B cell (primary cell): ENCODE measurements around the gene MOB3A. TPM values are rescaled to one million over a fixed set of nuclear protein-coding genes. Genes with fewer than 3 reads are reported as not detected.
"Not testable (repeated sequence)": the region's sequence is repeated elsewhere in the genome, so short reads cannot be mapped to it uniquely, and the experiment has no call there.

ENCODE experiments used
- ATAC-seq: fragments of 200-7000 bp; cut with Tn5 transposase; one replicate; pipeline ENCODE4 v1.10.0; 2021; ENCODE audit warnings: low read depth, mild to moderate bottlenecking, moderate number of reproducible peaks, moderate library complexity
- CTCF ChIA-PET: fragments of 350-600 bp; sonication (Branson Sonifier 250); formaldehyde crosslinking; loops from one replicate; lab custom pipeline; 2021; ENCODE audit warnings: antibody characterized with exemption, inconsistent platforms; lab: Charles Lee
- POLR2A ChIA-PET: fragments of 350-600 bp; sonication (Branson Sonifier 250); formaldehyde crosslinking; loops from one replicate; lab custom pipeline; 2021; ENCODE audit warnings: antibody characterized with exemption; lab: Charles Lee
- DNase-seq: peaks from one replicate; pipeline ENCODE4 v3.0.0; 2013
- H2AFZ ChIP-seq: 2 replicates; pipeline ENCODE4 v1.6.1; 2012; ENCODE audit warnings: mild to moderate bottlenecking, low read depth, low read length; ENCODE audit not compliant: insufficient read depth, poor library complexity, severe bottlenecking
- H3K27ac ChIP-seq, 2 donors: 1 replicate in 1 of 2; 2 replicates in 1 of 2; pipeline ENCODE4 v1.5.1; 2012 to 2013; ENCODE audit warnings: low read length in 2 of 2, mild to moderate bottlenecking in 2 of 2, moderate library complexity in 1 of 2
- H3K27me3 ChIP-seq, 4 experiments: fragments of 200-600 bp in 1 of 4; sonication (generic) in 1 of 4; replicated peaks in 1 of 4; 1 replicate in 2 of 4; 2 replicates in 2 of 4; pipeline versions ENCODE4 v1.6.1 to v1.7.0; 2013 to 2016; ENCODE audit warnings: low read length in 3 of 4, mild to moderate bottlenecking in 2 of 4, mixed read lengths in 1 of 4, moderate library complexity in 1 of 4; ENCODE audit not compliant: insufficient read depth in 4 of 4, control insufficient read depth in 3 of 4; ENCODE audit errors: control extremely low read depth in 1 of 4
- H3K36me3 ChIP-seq, 2 experiments: replicated peaks in 1 of 2; 1 replicate in 1 of 2; 2 replicates in 1 of 2; pipeline versions ENCODE4 v1.6.1 to v1.7.1; 2013; ENCODE audit warnings: low read length in 1 of 2; ENCODE audit not compliant: insufficient read depth in 2 of 2, control insufficient read depth in 1 of 2; ENCODE audit errors: control extremely low read depth in 1 of 2, extremely low read depth in 1 of 2
- H3K4me1 ChIP-seq, 2 donors: fragments of 200-600 bp in 1 of 2; sonication (generic) in 1 of 2; 1 replicate in 1 of 2; 2 replicates in 1 of 2; pipeline versions ENCODE4 v1.5.1 to v1.6.1; 2013 to 2017; ENCODE audit warnings: low read length in 2 of 2; ENCODE audit not compliant: control insufficient read depth in 2 of 2, insufficient read depth in 2 of 2
- H3K4me2 ChIP-seq: replicated peaks from 2 replicates; pipeline ENCODE3; 2012; ENCODE audit warnings: mild to moderate bottlenecking, low read depth, low read length; ENCODE audit not compliant: poor library complexity, severe bottlenecking
- H3K4me3 ChIP-seq, 5 experiments: fragments of 200-600 bp in 1 of 5; sonication (generic) in 1 of 5; 1 replicate in 3 of 5; 2 replicates in 2 of 5; pipeline versions ENCODE4 v1.5.1 to v1.7.0; 2011 to 2016; ENCODE audit warnings: low read length in 4 of 5, mild to moderate bottlenecking in 4 of 5, low read depth in 2 of 5, control low read depth in 1 of 5, moderate library complexity in 1 of 5; ENCODE audit not compliant: insufficient read depth in 1 of 5; ENCODE audit errors: control extremely low read depth in 1 of 5, extremely low read depth in 1 of 5
- H3K79me2 ChIP-seq: fragments of 200-600 bp; sonication (generic); one replicate; pipeline ENCODE4 v1.6.0; 2016; ENCODE audit warnings: low read length; ENCODE audit not compliant: control insufficient read depth, insufficient read depth
- H3K9ac ChIP-seq: fragments of 200-600 bp; sonication (generic); 2 replicates; pipeline ENCODE4 v1.6.1; 2017; ENCODE audit warnings: mild to moderate bottlenecking, low read length, moderate library complexity
- H3K9me3 ChIP-seq, 3 donors: one replicate each; pipeline versions ENCODE4 v1.6.1 to v1.7.1; 2013; ENCODE audit warnings: low read length in 2 of 3; ENCODE audit not compliant: control insufficient read depth in 2 of 3, insufficient read depth in 1 of 3; ENCODE audit errors: control extremely low read depth in 1 of 3
- H4K20me1 ChIP-seq: 2 replicates; pipeline ENCODE4 v1.6.0; 2012; ENCODE audit warnings: mild to moderate bottlenecking, low read length; ENCODE audit not compliant: insufficient read depth, control insufficient read depth, poor library complexity, severe bottlenecking
- H3K27ac Mint-ChIP-seq: one replicate; pipeline ENCODE4 v1.8.0; 2021; ENCODE audit warnings: mixed read lengths
- H3K27me3 Mint-ChIP-seq: one replicate; pipeline ENCODE4 v1.8.0; 2021; ENCODE audit warnings: mixed read lengths
- H3K4me1 Mint-ChIP-seq: one replicate; pipeline ENCODE4 v1.8.0; 2021; ENCODE audit warnings: mixed read lengths
- H3K4me3 Mint-ChIP-seq: one replicate; pipeline ENCODE4 v1.8.0; 2021; ENCODE audit warnings: mixed read lengths
- H3K9me3 Mint-ChIP-seq: one replicate; pipeline ENCODE4 v1.8.0; 2022; ENCODE audit warnings: mixed read lengths; ENCODE audit not compliant: insufficient read depth
- EZH2 ChIP-seq: IDR thresholded peaks from 2 replicates; pipeline ENCODE4 v1.6.1; 2012; ENCODE audit warnings: borderline replicate concordance, low read depth, mild to moderate bottlenecking, moderate library complexity, low read length; ENCODE audit not compliant: insufficient read depth, poor library complexity, severe bottlenecking
- WGBS: methylation state at CpG from one replicate; pipeline ENCODE4 v1.1.5; 2013; ENCODE audit warnings: missing lambda C conversion rate; ENCODE audit not compliant: insufficient coverage; 5-methylcytosine and 5-hydroxymethylcytosine counted together
- intact Hi-C: fragments of 100-400 bp; cut with micrococcal nuclease; formaldehyde crosslinking; loops from one replicate; pipeline ENCODE4 v1.10.0; 2022
- polyA plus RNA-seq: library from polyadenylated mRNA; depleted of rRNA; stranded (reverse); fragments of >200 nt; gene quantifications from 2 replicates; pipeline ENCODE4 v1.2.3, GENCODE V29; 2012
- total RNA-seq, 2 donors: library from RNA; stranded (reverse); fragments of 120-200 nt in 1 of 2; gene quantifications; 1 replicate in 1 of 2; 2 replicates in 1 of 2; pipeline versions ENCODE4 v1.2.3 to v1.2.4, GENCODE V29; 2013 to 2022
- TF ChIP-seq, protein P1 (sequence below): fragments of 200-600 bp; IDR thresholded peaks from one replicate; pipeline ENCODE4 v1.8.0; 2022; ENCODE audit warnings: antibody characterized with exemption, mild to moderate bottlenecking

MOB3A gene
- total and polyA plus RNA-seq, 2 donors (not counting 1 experiment from before 2014, with no cell fraction given) = 190 to 228 TPM

DNA sequence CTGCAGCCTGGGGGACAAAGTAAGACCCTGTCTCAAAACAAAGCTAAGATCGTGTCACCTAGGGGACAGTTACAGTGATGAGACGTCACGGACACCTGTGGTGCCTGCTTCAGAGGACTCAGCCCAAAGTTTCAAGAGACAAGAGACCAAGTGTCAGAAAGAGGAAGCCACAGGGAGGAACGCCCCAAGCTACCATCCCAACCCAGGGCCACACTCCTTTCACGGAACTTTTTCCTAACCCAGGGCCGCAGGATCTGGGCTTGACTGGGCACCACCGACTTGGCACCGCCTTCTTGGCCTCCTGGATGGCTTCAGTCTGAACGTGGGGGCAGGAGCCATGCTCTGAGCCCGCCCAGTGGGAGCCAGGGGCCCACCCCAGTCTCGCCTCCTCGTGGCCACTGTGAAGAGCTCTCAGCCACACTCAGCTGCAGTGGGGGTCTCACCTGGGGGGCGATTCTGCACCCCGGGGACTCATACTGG lies 8.5 kb downstream of the MOB3A start:
- peaks cover 0 to 6% of the 10 kb centered on the region in 2 experiments for H3K36me3 ChIP-seq
- H3K9ac ChIP-seq = peak overlapping the region; percentile 71
- DNase-seq = peak; percentile 92
- no peak overlapping the region for H2AFZ ChIP-seq
- peak; percentile 20 for ATAC-seq
- ChIA-PET POLR2A (interaction anchor here (0.5 to 10.2 kb wide), 24 partner anchors 7 to 698 kb away, joined by 3 to 123 read pairs (median 4); partner anchors contain the start of genes AP3D1, IZUMO4, MKNK2 and MOB3A), CTCF (interaction anchor here (0.8 to 6.5 kb wide), 10 partner anchors 6 to 45 kb away, joined by 3 to 54 read pairs (median 9); partner anchors contain the start of gene MOB3A)
- H3K4me1 Mint-ChIP-seq = peaks cover 74% of the 10 kb centered on the region
- peak overlapping the region; percentile 95 for H3K4me2 ChIP-seq
- H3K4me3 ChIP-seq = peak overlapping the region in 3 of 5 experiments; percentile 17 to 34 (median 18)
- no peaks in the 10 kb centered on the region for H3K27me3 ChIP-seq
- peak overlapping the region; percentile 100 for H3K27ac Mint-ChIP-seq
- TF ChIP-seq EZH2 = no peak
- TF ChIP-seq, protein P1, sequence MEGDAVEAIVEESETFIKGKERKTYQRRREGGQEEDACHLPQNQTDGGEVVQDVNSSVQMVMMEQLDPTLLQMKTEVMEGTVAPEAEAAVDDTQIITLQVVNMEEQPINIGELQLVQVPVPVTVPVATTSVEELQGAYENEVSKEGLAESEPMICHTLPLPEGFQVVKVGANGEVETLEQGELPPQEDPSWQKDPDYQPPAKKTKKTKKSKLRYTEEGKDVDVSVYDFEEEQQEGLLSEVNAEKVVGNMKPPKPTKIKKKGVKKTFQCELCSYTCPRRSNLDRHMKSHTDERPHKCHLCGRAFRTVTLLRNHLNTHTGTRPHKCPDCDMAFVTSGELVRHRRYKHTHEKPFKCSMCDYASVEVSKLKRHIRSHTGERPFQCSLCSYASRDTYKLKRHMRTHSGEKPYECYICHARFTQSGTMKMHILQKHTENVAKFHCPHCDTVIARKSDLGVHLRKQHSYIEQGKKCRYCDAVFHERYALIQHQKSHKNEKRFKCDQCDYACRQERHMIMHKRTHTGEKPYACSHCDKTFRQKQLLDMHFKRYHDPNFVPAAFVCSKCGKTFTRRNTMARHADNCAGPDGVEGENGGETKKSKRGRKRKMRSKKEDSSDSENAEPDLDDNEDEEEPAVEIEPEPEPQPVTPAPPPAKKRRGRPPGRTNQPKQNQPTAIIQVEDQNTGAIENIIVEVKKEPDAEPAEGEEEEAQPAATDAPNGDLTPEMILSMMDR = peak; percentile 61
- H3K4me3 Mint-ChIP-seq = peak overlapping the region; percentile 90
- H3K27me3 Mint-ChIP-seq = no peaks in the 10 kb centered on the region
- H3K9me3 ChIP-seq = peaks cover 0 to 13% (median 0%) of the 10 kb centered on the region in 3 donors
- H4K20me1 ChIP-seq = peaks cover 16% of the 10 kb centered on the region
- H3K27ac ChIP-seq = peak overlapping the region; percentile 96 to 99
- peaks cover 70 to 81% of the 10 kb centered on the region in 2 donors for H3K4me1 ChIP-seq
- peaks cover 44% of the 10 kb centered on the region for H3K79me2 ChIP-seq
- no peaks in the 10 kb centered on the region for H3K9me3 Mint-ChIP-seq
- WGBS = 4% methylated on average over 14 of the region's 14 CpGs
- intact Hi-C loops = loop anchor here (1.0 to 10.0 kb wide), 2 partner anchors 9 to 537 kb away; partner anchors contain the start of genes IZUMO4 and MOB3A

DNA sequence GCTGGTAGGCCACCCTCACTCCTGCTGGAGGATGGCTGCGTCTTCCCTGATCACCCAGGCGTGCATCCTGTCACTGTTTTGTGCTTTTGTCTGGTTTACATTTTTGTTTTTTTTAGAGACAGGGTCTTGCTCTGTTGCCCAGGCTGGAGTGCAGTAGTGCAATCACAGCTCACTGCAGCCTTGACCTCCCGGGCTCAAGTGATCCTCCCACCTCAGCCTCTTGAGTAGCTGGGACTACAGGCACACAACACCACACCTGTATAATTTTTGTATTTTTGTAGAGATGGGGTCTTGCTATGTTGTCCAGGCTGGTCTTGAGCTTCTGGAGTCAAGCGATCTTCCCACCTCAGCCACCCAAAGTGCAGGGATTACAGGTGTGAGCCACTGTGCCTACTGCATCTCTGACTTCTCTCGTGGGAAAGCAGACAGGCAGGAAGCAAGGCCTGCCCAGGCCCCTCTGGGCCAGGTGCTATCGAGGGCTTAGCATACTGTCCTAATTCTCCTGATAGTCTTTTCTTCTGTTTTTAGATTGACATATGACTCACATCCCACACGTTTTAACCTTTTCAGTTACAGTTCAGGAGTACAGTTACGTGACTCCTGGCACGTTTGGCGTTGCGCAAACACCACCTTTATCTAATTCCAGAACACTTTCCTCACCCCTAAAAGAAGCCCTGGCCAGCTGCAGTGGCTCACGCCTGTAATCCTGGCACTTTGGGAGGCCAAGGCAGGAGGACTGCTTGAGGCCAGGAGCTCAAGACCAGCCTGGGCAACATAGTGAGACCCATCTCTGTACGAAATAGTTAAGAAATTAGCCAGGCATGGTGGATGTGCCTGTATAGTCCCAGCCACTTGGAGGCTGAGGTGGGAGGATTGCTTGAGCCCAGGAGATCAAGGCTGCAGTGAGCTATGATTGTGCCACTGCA lies 9.2 kb downstream of the MOB3A start:
- CTCF ChIA-PET = interaction anchor here (0.9 to 6.5 kb wide), 9 partner anchors 7 to 44 kb away, joined by 3 to 54 read pairs (median 10); partner anchors contain the start of gene MOB3A
- H3K27ac Mint-ChIP-seq = peak overlapping the region; percentile 100

More for the DNA sequence above, 9.2 kb downstream of the MOB3A start:
- H3K4me1 Mint-ChIP-seq = peaks cover 76% of the 10 kb centered on the region
- H3K4me2 ChIP-seq = peak overlapping the region; percentile 95
- H3K27ac ChIP-seq = peak overlapping the region; percentile 96 to 99
- ATAC-seq = peak; percentile 0
- peak; percentile 81 for DNase-seq
- H3K4me1 ChIP-seq = peaks cover 70 to 81% of the 10 kb centered on the region in 2 donors
- POLR2A ChIA-PET = interaction anchor here (0.5 to 10.2 kb wide), 22 partner anchors 8 to 1180 kb away, joined by 3 to 123 read pairs (median 4); partner anchors contain the start of genes AP3D1, IZUMO4, MKNK2 and MOB3A
- intact Hi-C loops = loop anchor here (1.0 to 10.0 kb wide), 2 partner anchors 9 to 538 kb away; partner anchors contain the start of genes IZUMO4 and MOB3A
- H3K27me3 Mint-ChIP-seq, H2AFZ ChIP-seq, H3K27me3 ChIP-seq, H3K9me3 Mint-ChIP-seq, H3K9me3 ChIP-seq: not testable (repeated sequence)
- H3K36me3 ChIP-seq = peaks cover 0 to 12% of the 10 kb centered on the region in 2 experiments
- peak overlapping the region; percentile 71 for H3K9ac ChIP-seq
- peak overlapping the region; percentile 90 for H3K4me3 Mint-ChIP-seq
- H3K79me2 ChIP-seq = peaks cover 44% of the 10 kb centered on the region
- 16% methylated on average over 10 of the region's 13 CpGs for WGBS
- peaks cover 23% of the 10 kb centered on the region for H4K20me1 ChIP-seq
- peak overlapping the region in 4 of 5 experiments; percentile 11 to 47 (median 14) for H3K4me3 ChIP-seq
